Muscle layer of duodenum (tissue), 2 donors: Measurements from ENCODE around the gene DPP6.

Experiments
- H3K27ac ChIP-seq: one replicate; pipeline ENCODE4 v1.7.0; 2013; ENCODE audit warnings: mild to moderate bottlenecking, low read length
- H3K27me3 ChIP-seq: one replicate; pipeline ENCODE4 v1.7.0; 2013; ENCODE audit warnings: low read depth, mild to moderate bottlenecking, control low read depth, low read length
- H3K36me3 ChIP-seq, 2 donors: one replicate each; pipeline ENCODE4 v1.7.0; 2013; ENCODE audit warnings: low read length in 2 of 2, control low read depth in 1 of 2, mild to moderate bottlenecking in 1 of 2; ENCODE audit not compliant: insufficient read depth in 2 of 2, control insufficient read depth in 1 of 2
- H3K4me1 ChIP-seq, 2 donors: one replicate each; pipeline ENCODE4 v1.7.0; 2013; ENCODE audit warnings: low read length in 2 of 2, mild to moderate bottlenecking in 2 of 2, control low read depth in 1 of 2, moderate library complexity in 1 of 2; ENCODE audit not compliant: insufficient read depth in 2 of 2, control insufficient read depth in 1 of 2
- H3K4me3 ChIP-seq, 2 donors: one replicate each; pipeline ENCODE4 v1.7.0; 2013; ENCODE audit warnings: low read length in 2 of 2, low read depth in 1 of 2, mild to moderate bottlenecking in 1 of 2
- H3K9me3 ChIP-seq, 2 donors: one replicate each; pipeline ENCODE4 v1.7.0; 2013; ENCODE audit warnings: low read length in 2 of 2, control low read depth in 1 of 2, mild to moderate bottlenecking in 1 of 2; ENCODE audit not compliant: control insufficient read depth in 1 of 2
- donor health status: healthy.

Gene DPP6

DNA sequence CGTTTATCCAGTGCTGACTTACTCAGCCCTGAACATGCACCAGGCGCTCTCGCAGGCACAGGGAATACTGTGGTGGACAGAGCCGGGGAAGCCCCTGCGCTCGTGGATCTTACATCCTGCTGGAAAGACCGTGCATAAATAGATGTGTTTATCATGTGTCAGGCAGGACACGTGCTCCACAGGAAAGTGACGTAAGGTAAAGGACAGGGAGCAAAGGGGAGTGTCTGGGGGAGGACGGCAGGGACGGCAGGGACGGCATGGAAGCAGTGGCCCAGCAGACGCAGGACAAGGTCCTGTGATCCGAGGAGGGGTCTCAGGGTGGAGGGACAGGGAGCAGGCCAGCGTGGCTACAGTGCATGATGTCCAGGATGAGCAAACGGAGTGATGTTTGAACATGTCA is 540.2 kb downstream of the DPP6 start:
- H3K27ac ChIP-seq, result no peak overlapping the region
- no peak overlapping the region for H3K4me3 ChIP-seq
- no peaks in the 10 kb centered on the region for H3K36me3 ChIP-seq
- H3K4me1 ChIP-seq, result peaks cover 0 to 9% of the 10 kb centered on the region in 2 donors
- no peaks in the 10 kb centered on the region for H3K27me3 ChIP-seq
- no peaks in the 10 kb centered on the region for H3K9me3 ChIP-seq

- Histone ChIP-seq H3K36me3 (no peaks in the 10 kb centered on the region), H3K9me3 (no peaks in the 10 kb centered on the region), H3K27ac (no peak overlapping the region), H3K4me3 (no peak overlapping the region), H3K4me1 (no peaks in the 10 kb centered on the region), H3K27me3 (no peaks in the 10 kb centered on the region)
Measured at GRCh38 chr7:154598396-154598795, 546.2 kb downstream of the DPP6 start.

DNA sequence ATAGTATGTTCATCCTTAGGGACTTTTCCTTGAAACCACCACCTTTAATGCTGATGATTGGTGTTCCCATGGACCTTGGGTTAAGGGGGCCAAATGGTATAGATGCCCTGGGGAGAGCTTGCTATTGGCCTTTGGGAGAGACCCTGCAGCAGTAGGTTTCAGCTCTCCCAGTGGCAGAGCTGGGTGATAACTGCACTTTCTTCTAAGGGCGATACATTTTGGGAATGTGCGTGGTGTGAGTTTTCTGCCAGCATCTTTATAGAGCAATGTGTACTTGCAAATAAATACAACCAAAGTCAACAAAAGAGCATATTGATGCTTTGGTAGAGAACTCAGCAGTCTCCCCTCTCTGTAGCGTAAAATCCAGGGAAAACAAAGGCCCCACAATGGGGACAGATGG is 546.7 kb downstream of the DPP6 start:
- H3K27me3 ChIP-seq, result no peaks in the 10 kb centered on the region
- no peak overlapping the region for H3K27ac ChIP-seq
- no peaks in the 10 kb centered on the region for H3K9me3 ChIP-seq
- no peak overlapping the region for H3K4me3 ChIP-seq
- no peaks in the 10 kb centered on the region for H3K4me1 ChIP-seq
- no peaks in the 10 kb centered on the region for H3K36me3 ChIP-seq

- Histone ChIP-seq H3K27ac (no peak overlapping the region), H3K9me3 (no peaks in the 10 kb centered on the region), H3K4me3 (no peak overlapping the region), H3K27me3 (no peaks in the 10 kb centered on the region), H3K4me1 (no peaks in the 10 kb centered on the region), H3K36me3 (no peaks in the 10 kb centered on the region)
Measured at GRCh38 chr7:154610903-154611302, 558.7 kb downstream of the DPP6 start.

GRCh38 chr7:154613811-154614210 is 561.6 kb downstream of the DPP6 start:
- no peak overlapping the region for H3K4me3 ChIP-seq

DNA sequence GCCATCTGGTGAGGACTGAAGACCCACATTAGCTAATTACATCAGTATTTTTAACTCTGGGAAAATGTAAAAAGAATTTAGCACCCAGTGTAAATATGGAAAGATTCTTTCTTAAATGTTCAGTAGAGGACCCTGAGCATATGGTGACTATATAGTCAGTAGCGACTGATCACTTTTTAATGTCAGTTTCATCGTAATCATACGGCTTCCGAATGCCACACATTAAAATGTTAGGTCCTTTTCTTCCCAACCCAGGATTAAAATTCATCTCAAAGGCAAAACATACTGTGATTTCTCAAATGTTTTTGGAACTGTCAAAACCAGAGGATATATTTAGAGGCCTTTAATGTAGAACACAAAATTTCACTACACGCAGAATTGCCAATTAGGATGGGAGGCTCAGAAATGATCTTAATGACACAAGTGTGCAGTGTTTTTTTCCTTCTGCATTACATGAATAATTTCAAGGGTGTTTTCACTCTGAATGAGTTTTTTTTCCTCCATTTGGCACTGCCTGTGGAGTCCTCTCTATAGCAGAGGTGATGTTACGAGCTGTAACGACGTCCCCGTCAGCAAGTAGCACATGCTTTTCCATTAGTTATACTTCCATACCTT is 568.0 kb downstream of the DPP6 start:
- Histone ChIP-seq H3K27ac (no peak overlapping the region), H3K9me3 (no peaks in the 10 kb centered on the region), H3K36me3 (no peaks in the 10 kb centered on the region), H3K4me3 (no peak overlapping the region), H3K27me3 (no peaks in the 10 kb centered on the region), H3K4me1 (no peaks in the 10 kb centered on the region)

More at GRCh38 chr7:154613811-154614210, 561.6 kb downstream of the DPP6 start:
- no peak overlapping the region for H3K27ac ChIP-seq
- H3K27me3 ChIP-seq, result no peaks in the 10 kb centered on the region
- no peaks in the 10 kb centered on the region for H3K36me3 ChIP-seq
- no peaks in the 10 kb centered on the region for H3K4me1 ChIP-seq
- no peaks in the 10 kb centered on the region for H3K9me3 ChIP-seq

DNA sequence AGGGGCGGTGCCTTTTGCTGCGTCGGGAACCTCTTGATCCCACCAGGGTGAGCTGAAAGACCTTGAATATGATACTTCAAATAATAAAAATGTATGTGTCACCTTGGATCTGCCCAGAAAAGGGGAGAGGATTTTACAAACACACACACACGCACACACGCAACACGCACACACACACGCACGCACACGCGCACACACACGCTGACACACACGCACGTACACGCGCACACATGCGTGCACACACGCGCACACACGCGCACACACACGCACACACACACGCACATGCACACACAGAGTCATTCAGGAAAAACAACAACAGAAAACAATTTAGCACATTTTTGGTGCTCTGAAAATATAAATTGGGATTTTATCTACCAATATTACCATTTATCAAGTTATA is 571.2 kb downstream of the DPP6 start:
- Histone ChIP-seq H3K27me3 (no peaks in the 10 kb centered on the region), H3K4me3 (no peak overlapping the region), H3K36me3 (no peaks in the 10 kb centered on the region), H3K4me1 (no peaks in the 10 kb centered on the region), H3K9me3 (no peaks in the 10 kb centered on the region), H3K27ac (no peak overlapping the region)

DNA sequence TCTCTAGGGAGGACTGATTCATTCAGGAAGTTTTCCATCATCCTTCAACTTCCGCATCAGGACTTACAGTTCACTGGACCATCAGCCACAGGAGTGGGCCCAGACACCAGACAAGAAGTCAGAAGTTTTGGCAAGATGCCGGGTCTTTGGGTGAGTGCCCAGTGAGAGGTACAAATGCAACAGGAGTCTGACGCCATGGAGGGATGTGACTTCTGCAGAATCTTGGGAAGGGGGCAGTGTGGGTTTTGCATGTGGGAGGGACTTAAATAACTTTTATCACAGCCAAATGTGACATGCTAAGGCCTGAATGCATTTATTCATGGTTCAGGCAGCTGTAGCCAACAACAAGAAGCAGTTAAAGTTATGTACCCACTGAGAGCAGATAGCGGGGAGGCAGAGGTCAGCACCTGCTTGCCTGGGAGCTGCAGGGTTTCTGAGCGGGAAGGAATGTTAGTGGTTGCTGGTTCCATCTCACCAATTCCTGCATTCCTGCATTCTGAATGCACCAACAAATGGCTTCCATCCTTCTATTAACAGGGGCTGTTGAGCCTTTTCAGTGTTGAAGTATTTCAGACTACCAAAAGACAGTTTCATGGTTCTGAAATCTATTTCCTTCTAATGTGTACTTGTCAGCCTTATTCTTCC is 575.6 kb downstream of the DPP6 start:
- Histone ChIP-seq H3K4me1 (no peaks in the 10 kb centered on the region), H3K27ac (no peak overlapping the region), H3K36me3 (no peaks in the 10 kb centered on the region), H3K27me3 (no peaks in the 10 kb centered on the region), H3K9me3 (no peaks in the 10 kb centered on the region), H3K4me3 (no peak overlapping the region)

DNA sequence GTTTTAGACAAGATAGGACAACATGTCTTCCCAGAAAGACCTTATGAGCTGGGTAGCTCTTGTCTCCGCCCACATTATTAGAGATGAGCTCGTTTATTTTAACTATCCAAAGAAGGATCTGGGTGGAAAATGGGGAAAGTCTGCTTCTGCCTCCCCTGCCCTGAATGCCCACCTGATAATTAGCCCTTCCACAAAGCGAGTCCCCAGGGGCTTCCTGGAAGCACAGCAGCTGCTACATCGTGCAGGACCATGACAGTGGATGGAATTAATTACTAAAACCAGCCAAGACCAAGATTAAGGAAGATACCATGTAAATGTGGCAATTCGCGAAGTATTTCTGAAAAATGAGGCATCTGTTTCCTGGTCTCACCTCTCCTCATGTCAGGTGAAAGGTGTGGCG is 576.4 kb downstream of the DPP6 start:
- Histone ChIP-seq H3K27ac (no peak overlapping the region), H3K9me3 (no peaks in the 10 kb centered on the region), H3K36me3 (no peaks in the 10 kb centered on the region), H3K27me3 (no peaks in the 10 kb centered on the region), H3K4me1 (no peaks in the 10 kb centered on the region), H3K4me3 (no peak overlapping the region)

DNA sequence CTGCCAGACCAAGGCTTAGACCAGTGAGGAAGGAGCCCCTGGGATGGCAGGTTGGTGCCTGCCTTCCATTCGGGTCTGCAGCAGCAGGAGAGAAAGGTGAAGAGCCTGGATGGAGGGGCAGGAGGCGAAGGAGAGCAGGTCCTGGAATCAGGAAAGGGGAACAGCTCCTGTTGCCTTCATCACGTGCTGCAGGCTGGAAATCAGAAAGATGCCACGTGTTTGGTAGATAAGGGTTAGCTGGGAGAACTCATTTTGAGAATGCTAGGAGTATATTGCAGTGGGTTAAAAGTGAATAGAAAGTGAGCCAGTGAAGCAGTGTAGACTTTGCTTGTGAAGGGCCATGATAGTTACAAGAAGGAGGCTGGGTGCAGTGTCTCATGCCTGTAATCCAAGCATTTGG is 579.0 kb downstream of the DPP6 start:
- Histone ChIP-seq H3K4me3 (no peak overlapping the region), H3K27me3 (no peaks in the 10 kb centered on the region)

DNA sequence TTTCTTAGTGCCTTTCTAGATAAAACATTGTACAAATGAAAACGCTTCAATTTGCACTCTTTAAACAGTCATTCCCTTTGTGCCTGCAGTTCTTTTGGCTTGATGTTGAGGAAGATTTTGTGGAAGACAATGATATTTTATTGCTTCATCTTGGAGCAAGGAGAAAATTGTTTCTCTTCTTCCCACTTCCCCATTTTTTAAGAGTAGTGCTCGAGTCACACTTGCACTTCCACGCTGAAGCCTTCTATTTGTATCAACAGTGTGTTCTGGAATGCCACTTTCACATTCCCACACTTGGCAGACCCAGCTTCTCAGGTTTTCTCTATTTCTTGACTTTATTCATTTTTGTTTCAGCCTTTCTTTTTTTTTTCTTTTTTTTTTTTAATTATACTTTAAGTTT is 581.4 kb downstream of the DPP6 start:
- H3K4me1 ChIP-seq, result no peaks in the 10 kb centered on the region
- H3K36me3 ChIP-seq, result no peaks in the 10 kb centered on the region
- H3K27ac ChIP-seq, result no peak overlapping the region
- peaks cover 0 to 4% of the 10 kb centered on the region in 2 donors for H3K9me3 ChIP-seq
- no peaks in the 10 kb centered on the region for H3K27me3 ChIP-seq
- no peak overlapping the region for H3K4me3 ChIP-seq

More for the DNA sequence above, 579.0 kb downstream of the DPP6 start:
- H3K9me3 ChIP-seq, result peaks cover 0 to 4% of the 10 kb centered on the region in 2 donors
- H3K4me1 ChIP-seq, result no peaks in the 10 kb centered on the region
- no peak overlapping the region for H3K27ac ChIP-seq
- no peaks in the 10 kb centered on the region for H3K36me3 ChIP-seq

DNA sequence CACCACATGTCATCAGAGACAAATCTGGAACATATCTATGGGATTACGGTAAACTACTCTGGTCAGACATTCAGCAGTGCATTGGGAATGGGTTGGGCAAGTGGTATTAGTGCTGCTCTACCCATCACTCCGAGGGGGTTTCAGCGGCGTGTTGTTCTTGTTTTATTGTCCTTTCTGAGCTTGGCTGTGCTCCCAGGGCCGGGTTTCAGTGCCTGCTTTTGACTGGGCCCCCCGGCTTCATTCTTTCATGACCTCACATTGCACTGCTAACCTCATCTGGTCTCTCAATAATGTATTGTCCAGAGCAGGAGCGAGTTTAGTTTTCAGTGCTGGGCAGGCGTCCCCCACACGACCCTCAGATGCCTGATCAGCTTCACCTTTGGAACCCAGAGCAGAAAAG is 586.1 kb downstream of the DPP6 start:
- no peaks in the 10 kb centered on the region for H3K27me3 ChIP-seq
- H3K4me3 ChIP-seq, result no peak overlapping the region
- no peak overlapping the region for H3K27ac ChIP-seq
- H3K9me3 ChIP-seq, result peaks cover 0 to 4% of the 10 kb centered on the region in 2 donors
- H3K36me3 ChIP-seq, result no peaks in the 10 kb centered on the region
- no peaks in the 10 kb centered on the region for H3K4me1 ChIP-seq
